HFFc6 (cell line): ENCODE measurements around the gene MRAP2. TPM values are rescaled to one million over a fixed set of nuclear protein-coding genes. Genes with fewer than 3 reads are reported as not detected.
"Not testable (repeated sequence)": the region's sequence is repeated elsewhere in the genome, so short reads cannot be mapped to it uniquely, and the experiment has no call there.

ENCODE experiments used
- DNase-seq: peaks from one replicate; pipeline ENCODE4 v3.0.0-alpha.2; 2018
- H3K27ac Mint-ChIP-seq: 2 replicates; pipeline ENCODE4 v1.8.0; 2020; ENCODE audit warnings: mild to moderate bottlenecking, mixed read lengths
- H3K27me3 Mint-ChIP-seq: 2 replicates; pipeline ENCODE4 v1.8.0; 2021; ENCODE audit warnings: mild to moderate bottlenecking, moderate library complexity, mixed read lengths; ENCODE audit not compliant: insufficient read depth
- H3K36me3 Mint-ChIP-seq: 2 replicates; pipeline ENCODE4 v1.8.0; 2021; ENCODE audit warnings: low read depth, mixed read lengths
- H3K4me1 Mint-ChIP-seq: 2 replicates; pipeline ENCODE4 v1.8.0; 2020; ENCODE audit warnings: low read depth, mixed read lengths
- H3K4me3 Mint-ChIP-seq: 2 replicates; pipeline ENCODE4 v1.8.0; 2020; ENCODE audit warnings: mild to moderate bottlenecking, moderate library complexity, mixed read lengths
- H3K9me3 Mint-ChIP-seq: 2 replicates; pipeline ENCODE4 v1.8.0; 2020; ENCODE audit warnings: mild to moderate bottlenecking, mixed read lengths
- CTCF ChIP-seq: fragments of 200-600 bp; sonication (generic); IDR thresholded peaks from 2 replicates; pipeline ENCODE4 v1.5.0; 2021; ENCODE audit warnings: antibody characterized with exemption, mild to moderate bottlenecking
- total RNA-seq, 6 experiments: library from RNA; stranded (reverse); fragmentation: NEBNext Ultra II Directional; extraction: Animal tissue kit (Norgen Biotek cat#: 25700); gene quantifications; 2 replicates in 1 of 6; 3 replicates in 5 of 6; pipeline ENCODE4 v1.2.3, GENCODE V29; 2021

MRAP2 gene
- total RNA-seq, 6 experiments from 2014 or later: 0.07 TPM; not detected in 5

- no peaks in the 10 kb centered on the region for H3K36me3 Mint-ChIP-seq
- TF ChIP-seq CTCF: no peak
- no peak overlapping the region for H3K4me3 Mint-ChIP-seq
- peaks cover 3% of the 10 kb centered on the region; the same call in 1 of the 2 replicates for H3K27me3 Mint-ChIP-seq
- no peak overlapping the region for H3K27ac Mint-ChIP-seq
- no peaks in the 10 kb centered on the region for H3K9me3 Mint-ChIP-seq
- H3K4me1 Mint-ChIP-seq: no peaks in the 10 kb centered on the region
- DNase-seq: no peak
Observed at GRCh38 chr6:84019842-84020211, 13.7 kb upstream of the MRAP2 start.

- Mint-ChIP-seq H3K27me3 (no peaks in the 10 kb centered on the region; the same call in 1 of the 2 replicates), H3K9me3 (no peaks in the 10 kb centered on the region), H3K4me1 (peaks cover under 1% of the 10 kb centered on the region), H3K36me3 (no peaks in the 10 kb centered on the region), H3K27ac (no peak overlapping the region), H3K4me3 (no peak overlapping the region)
- TF ChIP-seq CTCF: no peak
- no peak for DNase-seq
Observed at GRCh38 chr6:84021625-84022024, 11.9 kb upstream of the MRAP2 start.

DNA sequence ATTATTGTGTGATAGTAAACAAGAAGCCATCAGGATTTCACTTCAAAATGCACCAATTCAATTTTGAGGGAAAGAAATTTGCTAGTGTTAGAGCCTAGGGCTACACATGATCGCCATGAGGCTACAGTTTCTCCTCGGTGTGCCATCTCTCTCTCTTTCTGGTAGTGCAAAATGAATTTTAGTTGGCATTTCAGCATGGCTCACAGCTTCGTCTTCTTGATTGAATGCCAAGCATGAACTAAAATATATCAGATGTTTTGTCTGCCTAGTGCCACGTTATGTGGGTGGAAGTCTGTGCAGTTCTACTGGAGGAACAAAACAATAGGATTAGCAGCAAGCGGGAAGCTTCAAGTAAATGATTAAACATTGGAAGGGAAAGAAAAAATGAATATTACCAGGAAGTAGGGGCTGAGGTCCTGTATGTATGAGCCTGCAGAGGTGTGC lies 6.8 kb upstream of the MRAP2 start:
- no peak for TF ChIP-seq CTCF
- no peak overlapping the region for H3K4me3 Mint-ChIP-seq
- H3K36me3 Mint-ChIP-seq: no peaks in the 10 kb centered on the region
- H3K9me3 Mint-ChIP-seq: no peaks in the 10 kb centered on the region
- H3K27ac Mint-ChIP-seq: no peak overlapping the region
- DNase-seq: no peak
- H3K27me3 Mint-ChIP-seq: peaks cover 1% of the 10 kb centered on the region; the same call in 1 of the 2 replicates
- H3K4me1 Mint-ChIP-seq: peaks cover 25% of the 10 kb centered on the region

DNA sequence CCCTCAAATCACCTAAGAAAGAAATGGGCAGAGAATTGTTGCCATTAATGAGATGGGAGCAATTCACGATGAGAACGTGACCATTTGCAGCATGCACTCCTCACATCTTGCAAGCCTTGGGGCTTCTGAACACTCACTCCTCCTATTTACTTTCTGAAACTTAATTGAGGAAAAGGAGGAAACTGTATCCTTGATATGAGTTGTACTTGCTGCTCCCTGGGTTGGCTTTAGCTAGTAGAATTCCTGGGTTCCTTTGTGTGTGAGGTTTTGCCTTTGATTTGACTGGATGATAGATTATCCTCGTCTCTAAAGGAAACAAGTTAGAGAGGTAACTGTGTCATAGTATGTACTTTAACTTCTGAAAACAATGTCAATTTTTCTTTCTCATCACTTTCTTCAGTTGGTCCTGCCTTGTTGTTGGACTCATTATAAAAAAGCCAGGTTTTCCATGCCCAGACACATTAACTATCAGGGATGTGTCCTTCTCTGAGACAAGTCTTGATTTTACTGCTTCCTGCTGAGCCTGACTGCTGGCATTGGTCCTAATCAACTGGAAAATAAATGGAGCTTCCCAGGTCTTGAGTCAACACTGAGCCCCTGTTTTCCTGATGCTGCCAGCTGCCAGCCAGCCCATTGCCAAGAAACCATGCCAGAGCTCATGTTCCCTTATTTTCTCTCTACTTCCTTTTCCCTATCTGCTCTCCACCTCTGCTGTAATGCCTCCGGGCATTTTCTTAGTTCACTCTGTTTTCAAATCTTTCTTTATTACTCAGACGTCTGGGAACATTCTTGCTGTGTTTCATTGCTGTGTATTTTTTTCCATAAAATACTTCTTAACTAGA lies 6.0 kb upstream of the MRAP2 start:
- H3K4me3 Mint-ChIP-seq: no peak overlapping the region
- H3K4me1 Mint-ChIP-seq: peaks cover 25% of the 10 kb centered on the region
- no peaks in the 10 kb centered on the region for H3K9me3 Mint-ChIP-seq
- no peak for TF ChIP-seq CTCF
- peaks cover 1% of the 10 kb centered on the region; the same call in 1 of the 2 replicates for H3K27me3 Mint-ChIP-seq
- no peaks in the 10 kb centered on the region for H3K36me3 Mint-ChIP-seq
- peak; percentile 78 for DNase-seq
- H3K27ac Mint-ChIP-seq: peak overlapping the region; percentile 39

GRCh38 chr6:84028350-84028749 lies 5.2 kb upstream of the MRAP2 start:
- H3K4me3 Mint-ChIP-seq: no peak overlapping the region
- peaks cover 8% of the 10 kb centered on the region for H3K27me3 Mint-ChIP-seq
- no peaks in the 10 kb centered on the region for H3K36me3 Mint-ChIP-seq
- peaks cover 25% of the 10 kb centered on the region for H3K4me1 Mint-ChIP-seq
- no peak overlapping the region for H3K27ac Mint-ChIP-seq
- H3K9me3 Mint-ChIP-seq: no peaks in the 10 kb centered on the region
- DNase-seq: no peak
- TF ChIP-seq CTCF: no peak

- not testable (repeated sequence) for H3K9me3 Mint-ChIP-seq, H3K4me3 Mint-ChIP-seq, H3K36me3 Mint-ChIP-seq, H3K27ac Mint-ChIP-seq, DNase-seq
- Mint-ChIP-seq H3K27me3 (peaks cover 12% of the 10 kb centered on the region), H3K4me1 (peaks cover 21% of the 10 kb centered on the region)
Observed at GRCh38 chr6:84032000-84032399, 1.6 kb upstream of the MRAP2 start.
